Heart left ventricle (tissue), 16 donors: ENCODE data around the gene KRTAP12-4. TPM values are rescaled to one million over a fixed set of nuclear protein-coding genes. Genes with fewer than 3 reads are reported as not detected.
"Not testable (repeated sequence)": the region's sequence is repeated elsewhere in the genome, so short reads cannot be mapped to it uniquely, and the experiment has no call there.

ENCODE experiments used
- ATAC-seq, 4 donors: fragments of 200-7000 bp; cut with Tn5 transposase; one replicate each; pipeline ENCODE4 v1.9.1; 2020 to 2022; ENCODE audit warnings: moderate library complexity in 4 of 4, mild to moderate bottlenecking in 3 of 4, moderate number of reproducible peaks in 1 of 4
- DNase-seq, 5 donors: peaks; one replicate each; pipeline ENCODE4 v3.0.0-alpha.2; 2020
- H3K27ac ChIP-seq, 12 donors: fragments of 200-600 bp; sonication (generic) in 4 of 12; one replicate each; pipeline versions ENCODE4 v1.5.0 to v1.8.0; 2016 to 2022; ENCODE audit warnings: mild to moderate bottlenecking in 2 of 12
- H3K27me3 ChIP-seq, 9 donors: fragments of 200-600 bp; sonication (generic) in 2 of 9; one replicate each; pipeline versions ENCODE4 v1.5.1 to v1.8.0; 2016 to 2022; ENCODE audit warnings: mild to moderate bottlenecking in 3 of 9
- H3K36me3 ChIP-seq, 9 donors: fragments of 200-600 bp; sonication (generic) in 2 of 9; one replicate each; pipeline versions ENCODE4 v1.5.0 to v1.8.0; 2018 to 2022; ENCODE audit warnings: mild to moderate bottlenecking in 2 of 9
- H3K4me1 ChIP-seq, 12 donors: fragments of 200-600 bp; sonication (generic) in 4 of 12; one replicate each; pipeline versions ENCODE4 v1.5.0 to v1.8.0; 2016 to 2022; ENCODE audit warnings: mild to moderate bottlenecking in 3 of 12
- H3K4me3 ChIP-seq, 12 donors: fragments of 200-600 bp; sonication (generic) in 4 of 12; one replicate each; pipeline versions ENCODE4 v1.5.0 to v1.8.0; 2017 to 2022; ENCODE audit warnings: mild to moderate bottlenecking in 9 of 12, moderate library complexity in 4 of 12
- H3K9me3 ChIP-seq, 12 donors: fragments of 200-600 bp; sonication (generic) in 4 of 12; one replicate each; pipeline versions ENCODE4 v1.5.0 to v1.8.0; 2016 to 2022; ENCODE audit warnings: mild to moderate bottlenecking in 1 of 12
- POLR2A ChIP-seq, 2 donors: fragments of 450-650 bp; IDR thresholded peaks; one replicate each; pipeline ENCODE4 v1.6.1; 2017; ENCODE audit warnings: antibody characterized with exemption in 2 of 2, mild to moderate bottlenecking in 2 of 2, moderate library complexity in 2 of 2
- WGBS, 4 donors: extraction: QIAGEN DNeasy Blood & Tissue Kit in 2 of 4; methylation state at CpG; one replicate each; pipeline versions ENCODE4 v1.1.5 to v1.1.7; 2013 to 2018; 5-methylcytosine and 5-hydroxymethylcytosine counted together
- intact Hi-C, 10 donors: fragments of 100-400 bp; cut with DNase I; formaldehyde crosslinking; loops; one replicate each; pipeline versions ENCODE4 v1.11.1 to v1.14.2; 2022
- polyA plus RNA-seq, 2 donors: library from polyadenylated mRNA; stranded (reverse); fragments of 200-250 nt; gene quantifications; one replicate each; pipeline ENCODE4 v1.2.3, GENCODE V29; 2013
- total RNA-seq, 9 donors: library from RNA; depleted of rRNA in 2 of 9; stranded (reverse); fragments of >200 nt in 2 of 9; fragmentation: NEBNext Ultra II Directional in 3 of 9; extraction: Animal tissue kit (Norgen Biotek cat#: 25700) in 3 of 9; gene quantifications; one replicate each; pipeline versions ENCODE4 v1.1.0 to v1.2.4, GENCODE V29; 2016 to 2023
- TF ChIP-seq, protein P1 (sequence below), 12 donors: fragments of 200-600 bp; sonication (generic) in 4 of 12; IDR thresholded peaks; one replicate each; pipeline versions ENCODE4 v1.5.0 to v1.8.0; 2018 to 2022; ENCODE audit warnings: antibody characterized with exemption in 12 of 12, mild to moderate bottlenecking in 5 of 12
- donor health status: ischemic (EF 13 %, LVEDD 7.1; RV severe dilation, severe dysfunction).
- donor health status: healthy with polysubstance abuse.
- donor health status: DM: no; HTN: yes; CAD: no.
- donor health status: DM: no; HTN: no; CAD: no.
- donor health status: ischemic (EF 25% LVEDD 6.9; RV normal size, moderate dysfunction).
- donor health status: ischemic (EF 25% LVEDD 5.7; RV mildly dilated, moderate dysfunction).
- donor health status: healthy.
- donor health status: DM: yes; HTN: yes; CAD: no.
- donor health status: ischemic (EF 35%, LVEDD 5.7; RV mildly dilated, moderate dysfunction).
- donor health status: nonischemic (EF 11% LVEDD 7.7; RV severe dilation, severe dysfunction).
- donor health status: DM: yes; HTN: yes; CAD: no.
- donor health status: PGD.
- donor health status: ischemic (EF 29% LVEDD 5.4; RV normal size, mild dysfunction).
- donor health status: nonischemic (EF 23%, LVEDD 6.1; RV moderate dilation, normal function).

Gene KRTAP12-4
- total and polyA plus RNA-seq, 11 donors, result not detected

DNA sequence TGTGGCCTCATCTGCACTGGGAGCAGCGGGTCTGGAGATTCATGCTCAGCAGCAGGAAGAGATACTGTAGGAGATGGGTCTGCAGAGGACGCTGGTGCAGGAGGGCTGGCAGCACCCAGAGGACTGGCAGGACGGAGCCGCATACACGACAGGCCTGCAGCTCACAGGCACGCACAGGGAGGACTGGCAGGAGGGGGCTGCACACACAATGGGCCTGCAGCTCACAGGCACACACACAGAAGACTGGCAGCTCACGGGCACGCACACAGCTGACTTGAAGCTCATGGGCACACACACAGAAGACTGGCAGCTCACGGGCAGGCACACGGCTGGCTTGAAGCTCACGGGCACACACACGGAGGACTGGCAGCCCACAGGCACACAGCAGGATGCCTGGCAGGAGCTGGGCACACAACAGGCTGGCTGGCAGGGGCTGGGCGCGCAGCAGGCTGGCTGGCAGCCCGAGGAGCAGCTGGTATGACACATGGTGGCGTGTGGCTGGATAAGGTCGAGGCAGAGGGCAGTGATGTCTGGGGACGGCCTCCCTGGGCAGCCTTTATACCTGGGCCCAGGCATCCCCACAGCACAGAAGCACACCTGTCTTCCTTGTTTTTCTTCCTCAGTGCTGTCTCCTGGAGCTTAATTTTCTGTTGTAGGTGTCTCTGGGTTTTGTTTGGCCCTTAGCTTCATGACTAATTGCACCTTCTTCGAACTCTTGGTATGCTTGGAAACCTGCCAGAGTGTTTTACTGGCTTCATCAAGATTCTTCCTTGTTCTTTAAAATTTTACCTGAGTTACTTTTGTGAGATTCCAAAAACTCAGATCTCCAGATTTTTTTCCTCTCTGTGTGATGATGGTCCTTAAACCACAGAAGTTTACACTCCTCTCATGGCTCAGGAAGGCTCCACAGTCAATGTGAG lies 12.2 kb upstream of the KRTAP12-4 start, which contains the start of gene KRTAP12-2:
Gene KRTAP12-2, minus strand, starts transcription at position 527 of the 920 bp plus-strand sequence. Its CDS starts 41 bp downstream, at position 486.
- peak; percentile 93 to 99 (median 98) for ATAC-seq
- Histone ChIP-seq H3K9me3 (peaks cover 0 to 19% (median 4%) of the 10 kb centered on the region in 12 donors), H3K27ac (peak within 1 kb of the TSS in 1 of 12 donors; percentile 31), H3K4me1 (no peaks in the 10 kb centered on the region), H3K36me3 (no peaks in the 10 kb centered on the region), H3K27me3 (no peaks in the 10 kb centered on the region), H3K4me3 (no peak within 1 kb of the TSS)
- peak in 4 of 5 donors; percentile 29 to 85 (median 66) for DNase-seq
- intact Hi-C loops, result loop anchor here in 1 of 10 donors (10.0 kb wide), 1 partner anchor 58 kb away; no protein-coding TSS in a partner anchor
- 51 to 69% (median 57%) methylated on average over 17 to 19 of the region's 19 CpGs for WGBS, 4 donors
- no peak for TF ChIP-seq POLR2A (IDR thresholded peaks at IDR 0.05)
- TF ChIP-seq, protein P1, sequence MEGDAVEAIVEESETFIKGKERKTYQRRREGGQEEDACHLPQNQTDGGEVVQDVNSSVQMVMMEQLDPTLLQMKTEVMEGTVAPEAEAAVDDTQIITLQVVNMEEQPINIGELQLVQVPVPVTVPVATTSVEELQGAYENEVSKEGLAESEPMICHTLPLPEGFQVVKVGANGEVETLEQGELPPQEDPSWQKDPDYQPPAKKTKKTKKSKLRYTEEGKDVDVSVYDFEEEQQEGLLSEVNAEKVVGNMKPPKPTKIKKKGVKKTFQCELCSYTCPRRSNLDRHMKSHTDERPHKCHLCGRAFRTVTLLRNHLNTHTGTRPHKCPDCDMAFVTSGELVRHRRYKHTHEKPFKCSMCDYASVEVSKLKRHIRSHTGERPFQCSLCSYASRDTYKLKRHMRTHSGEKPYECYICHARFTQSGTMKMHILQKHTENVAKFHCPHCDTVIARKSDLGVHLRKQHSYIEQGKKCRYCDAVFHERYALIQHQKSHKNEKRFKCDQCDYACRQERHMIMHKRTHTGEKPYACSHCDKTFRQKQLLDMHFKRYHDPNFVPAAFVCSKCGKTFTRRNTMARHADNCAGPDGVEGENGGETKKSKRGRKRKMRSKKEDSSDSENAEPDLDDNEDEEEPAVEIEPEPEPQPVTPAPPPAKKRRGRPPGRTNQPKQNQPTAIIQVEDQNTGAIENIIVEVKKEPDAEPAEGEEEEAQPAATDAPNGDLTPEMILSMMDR (IDR thresholded peaks at IDR 0.05), result no peak

DNA sequence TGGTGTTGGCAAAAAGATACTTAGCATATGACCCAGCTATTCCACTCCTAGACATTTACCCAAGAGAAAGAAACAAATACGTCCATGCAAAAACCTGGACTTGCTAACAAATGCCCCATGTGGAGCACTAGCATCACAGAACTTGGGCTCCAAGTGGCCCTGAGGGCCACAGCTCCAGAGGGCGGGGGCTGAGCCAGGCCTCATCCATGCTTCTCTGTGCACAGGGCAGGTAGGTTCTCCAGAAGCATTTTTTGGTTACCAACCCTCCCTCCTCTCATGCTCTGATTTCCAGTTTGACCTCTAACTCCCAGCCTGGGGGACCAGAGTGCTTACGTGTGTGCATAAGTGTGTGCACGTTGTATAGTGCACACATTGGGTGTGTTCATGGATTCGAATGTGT lies 10.2 kb upstream of the KRTAP12-4 start:
- TF ChIP-seq POLR2A (IDR thresholded peaks at IDR 0.05), result no peak
- TF ChIP-seq, protein P1 (IDR thresholded peaks at IDR 0.05), result no peak
- no peak for DNase-seq
- H3K27me3 ChIP-seq, result no peaks in the 10 kb centered on the region
- WGBS, 4 donors, result 81 to 83% (median 83%) methylated on average over 5 of the region's 5 CpGs
- no peak overlapping the region for H3K27ac ChIP-seq
- no peak for ATAC-seq
- peaks cover 0 to 9% (median 0%) of the 10 kb centered on the region in 12 donors for H3K9me3 ChIP-seq
- H3K4me3 ChIP-seq, result no peak overlapping the region
- no peaks in the 10 kb centered on the region for H3K36me3 ChIP-seq
- intact Hi-C loops, result loop anchor here in 1 of 10 donors (10.0 kb wide), 1 partner anchor 60 kb away; no protein-coding TSS in a partner anchor
- H3K4me1 ChIP-seq, result no peaks in the 10 kb centered on the region

DNA sequence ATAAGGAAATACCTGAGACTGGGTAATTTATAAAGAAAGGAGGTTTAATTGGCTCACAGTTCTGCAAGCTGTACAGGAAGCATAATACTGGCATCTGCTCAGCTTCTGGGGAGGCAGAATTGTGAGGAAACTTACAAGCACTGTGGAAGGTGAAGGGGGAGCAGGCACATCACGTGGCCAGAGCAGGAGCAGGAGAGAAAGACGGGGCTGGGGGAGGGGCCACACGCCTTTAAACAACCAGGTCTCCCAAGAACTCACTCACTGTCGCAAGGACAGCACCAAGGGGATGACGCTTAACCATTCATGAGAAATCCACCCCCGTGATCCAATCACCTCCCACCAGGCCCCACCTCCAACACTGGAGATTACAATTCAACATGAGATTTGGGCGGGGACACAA lies 7.1 kb upstream of the KRTAP12-4 start:
- H3K9me3 ChIP-seq, result peaks cover 0 to 12% (median 0%) of the 10 kb centered on the region in 12 donors
- intact Hi-C loops, result loop anchor here in 1 of 10 donors (10.0 kb wide), 1 partner anchor 63 kb away; no protein-coding TSS in a partner anchor
- DNase-seq, H3K4me3 ChIP-seq, ATAC-seq, H3K36me3 ChIP-seq, H3K27ac ChIP-seq, H3K4me1 ChIP-seq, H3K27me3 ChIP-seq: not testable (repeated sequence)
- 41 to 59% (median 54%) methylated on average over 7 of the region's 7 CpGs for WGBS, 4 donors

DNA sequence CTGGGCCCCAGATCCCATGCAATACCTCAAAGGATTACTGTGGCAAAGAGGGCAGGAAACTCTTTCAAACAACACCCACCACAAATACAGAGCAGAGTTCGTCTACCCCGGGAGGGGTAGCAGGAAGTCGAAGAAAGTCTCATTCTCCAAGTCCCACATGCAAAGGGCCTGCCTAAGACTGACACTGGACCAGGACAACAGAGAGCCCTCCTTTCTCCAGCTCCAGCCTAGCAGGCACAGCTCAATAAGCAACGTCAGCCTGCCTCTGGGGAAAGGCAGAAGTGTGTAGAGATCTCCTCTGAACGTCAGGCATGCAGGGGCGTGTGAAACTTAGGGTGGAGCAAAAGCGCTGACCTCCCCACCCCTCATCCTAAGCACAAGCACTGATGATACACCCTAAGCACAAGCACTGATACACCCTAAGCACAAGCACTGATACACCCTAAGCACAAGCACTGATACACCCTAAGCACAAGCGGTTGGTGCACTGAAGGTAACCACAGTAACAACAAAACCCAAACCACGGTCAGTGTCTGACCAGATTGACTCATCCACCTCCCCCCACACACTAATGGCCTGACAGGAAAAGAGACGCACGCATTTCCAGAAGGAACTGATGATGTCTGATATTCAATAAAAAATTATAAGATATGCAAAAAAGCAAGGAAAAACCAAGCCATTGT lies 4.6 kb upstream of the KRTAP12-4 start:
- DNase-seq, result no peak
- no peak for ATAC-seq
- WGBS, 4 donors, result 53 to 64% (median 56%) methylated on average over 11 of the region's 11 CpGs
- peak overlapping the region in 1 of 12 donors; percentile 74 for H3K27ac ChIP-seq
- TF ChIP-seq, protein P1 (IDR thresholded peaks at IDR 0.05), result no peak
- no peak for TF ChIP-seq POLR2A (IDR thresholded peaks at IDR 0.05)
- intact Hi-C loops, result no loop called here
- no peak overlapping the region for H3K4me3 ChIP-seq
- peaks cover 0 to 8% (median 0%) of the 10 kb centered on the region in 9 donors for H3K27me3 ChIP-seq
- H3K4me1 ChIP-seq, result peaks cover 0 to 4% (median 0%) of the 10 kb centered on the region in 12 donors
- H3K9me3 ChIP-seq, result peaks cover 0 to 17% (median 4%) of the 10 kb centered on the region in 12 donors
- no peaks in the 10 kb centered on the region for H3K36me3 ChIP-seq
